Transverse colon (tissue), 4 donors: ENCODE results near the gene PITPNM2.

ENCODE experiments used
- CTCF ChIP-seq, 5 experiments: fragments of 200-600 bp in 3 of 5; fragments of 450-650 bp in 2 of 5; sonication (generic) in 3 of 5; IDR thresholded peaks; 1 replicate in 2 of 5; 2 replicates in 3 of 5; pipeline ENCODE4 v1.5.1; 2016 to 2017; ENCODE audit warnings: antibody characterized with exemption in 5 of 5, inconsistent platforms in 3 of 5, mild to moderate bottlenecking in 2 of 5, moderate library complexity in 1 of 5
- EP300 ChIP-seq: sonication (generic); formaldehyde crosslinking; IDR thresholded peaks from one replicate; pipeline ENCODE4 v1.6.1; 2017; ENCODE audit warnings: antibody characterized with exemption, low read depth
- POLR2A ChIP-seq: fragments of 450-650 bp; IDR thresholded peaks from one replicate; pipeline ENCODE4 v1.6.1; 2016; ENCODE audit warnings: antibody characterized with exemption, mild to moderate bottlenecking, moderate library complexity
- POLR2AphosphoS5 ChIP-seq, 3 donors: sonication (generic); formaldehyde crosslinking; IDR thresholded peaks; one replicate each; pipeline ENCODE4 v1.6.1; 2016; ENCODE audit warnings: antibody characterized with exemption in 3 of 3

GRCh38 chr12:123148223-123148622 lies 2.7 kb downstream of the PITPNM2 start:
- TF ChIP-seq CTCF (IDR thresholded peaks at IDR 0.05) (no peak), POLR2AphosphoS5 (IDR thresholded peaks at IDR 0.05) (no peak), POLR2A (no peak), EP300 (no peak)
